HL-60/S4 treated with phorbol 12-myristate 13-acetate at 8.2 ng/mL for 4 days and 3 days (cell line): Measurements from ENCODE around the gene PEAK3.

Experiments
- in situ Hi-C: fragments of 300-500 bp; cut with MboI; formaldehyde crosslinking; loops from 2 replicates; pipeline ENCODE4 v1.15.0; 2022; ENCODE audit warnings: low sequenced_read_pairs

Gene PEAK3

GRCh38 chr19:2252055-2252796 lies 29.7 kb downstream of the PEAK3 start:
- in situ Hi-C loops = no loop called here

- in situ Hi-C loops = no loop called here
Measured at GRCh38 chr19:2251106-2252054, 30.6 kb downstream of the PEAK3 start.

GRCh38 chr19:2250766-2251105 lies 31.2 kb downstream of the PEAK3 start:
- in situ Hi-C loops = no loop called here

GRCh38 chr19:2249880-2250765 lies 31.9 kb downstream of the PEAK3 start:
- in situ Hi-C loops = no loop called here

- in situ Hi-C loops = no loop called here
Measured at GRCh38 chr19:2249010-2249866, 32.7 kb downstream of the PEAK3 start, which contains the start of gene AMH. AMH (plus strand) TSS chr19:2249323; CDS start chr19:2249333, 10 bp downstream.

GRCh38 chr19:2248136-2249009 lies 33.6 kb downstream of the PEAK3 start:
- in situ Hi-C loops = no loop called here

GRCh38 chr19:2247433-2248101 lies 34.4 kb downstream of the PEAK3 start:
- in situ Hi-C loops = no loop called here

GRCh38 chr19:2246801-2247361 lies 35.1 kb downstream of the PEAK3 start:
- in situ Hi-C loops = no loop called here

- in situ Hi-C loops = no loop called here
Measured at GRCh38 chr19:2246014-2246620, 35.9 kb downstream of the PEAK3 start.

GRCh38 chr19:2245273-2245672 lies 36.7 kb downstream of the PEAK3 start:
- in situ Hi-C loops = no loop called here

GRCh38 chr19:2244486-2244885 lies 37.5 kb downstream of the PEAK3 start:
- in situ Hi-C loops = no loop called here

- in situ Hi-C loops = no loop called here
Measured at GRCh38 chr19:2244125-2244411, 37.9 kb downstream of the PEAK3 start.

GRCh38 chr19:2243274-2244124 lies 38.5 kb downstream of the PEAK3 start:
- in situ Hi-C loops = no loop called here

- in situ Hi-C loops = no loop called here
Measured at GRCh38 chr19:2242816-2243215, 39.2 kb downstream of the PEAK3 start.

- in situ Hi-C loops = no loop called here
Measured at GRCh38 chr19:2242092-2242537, 39.9 kb downstream of the PEAK3 start.

GRCh38 chr19:2240881-2241760 lies 40.9 kb downstream of the PEAK3 start:
- in situ Hi-C loops = no loop called here
